Endothelial cell of umbilical vein (primary cell): Measurements from ENCODE around the gene ERVW-1. TPM values are rescaled to one million over a fixed set of nuclear protein-coding genes. Genes with fewer than 3 reads are reported as not detected.

Experiments
- polyA plus RNA-seq, 4 experiments: library from polyadenylated mRNA; depleted of rRNA in 3 of 4; stranded (reverse) in 3 of 4; unstranded in 1 of 4; fragments of >200 nt; gene quantifications; 2 replicates each; pipeline versions ENCODE4 v1.2.1 to v1.2.3, GENCODE V29; 2011 to 2012; ENCODE audit warnings: missing spikeins in 1 of 4
- total RNA-seq: library from RNA; stranded (reverse); gene quantifications from 2 replicates; pipeline ENCODE4 v1.2.3, GENCODE V29; 2021

Gene ERVW-1
- total and polyA plus RNA-seq, 2 donors (not counting 3 experiments of a cell fraction or from before 2014, with no cell fraction given) = not detected

Other genes with a start within 250 kb of the ERVW-1 start
- 32.9 and 43.7 TPM in 2 replicates for gene KRIT1, start 232.0 kb downstream of the ERVW-1 start, total RNA-seq
- 13.6 and 22.8 TPM in 2 replicates for gene KRIT1, start 232.0 kb downstream of the ERVW-1 start, polyA plus RNA-seq
- 48.4 and 56.5 TPM in 2 replicates for gene ANKIB1, start 232.0 kb downstream of the ERVW-1 start, total RNA-seq
- gene ANKIB1, start 232.0 kb downstream of the ERVW-1 start, polyA plus RNA-seq = 16.9 and 17.0 TPM in 2 replicates
- 26.2 and 28.9 TPM in 2 replicates for gene GATAD1, start 30.5 kb downstream of the ERVW-1 start, total RNA-seq
- 11.0 and 13.7 TPM in 2 replicates for gene GATAD1, start 30.5 kb downstream of the ERVW-1 start, polyA plus RNA-seq
- 10.7 and 11.7 TPM in 2 replicates for gene PEX1, start 50.6 kb upstream of the ERVW-1 start, total RNA-seq
- 6.6 and 8.4 TPM in 2 replicates for gene PEX1, start 50.6 kb upstream of the ERVW-1 start, polyA plus RNA-seq
- 12.0 and 13.1 TPM in 2 replicates for gene RBM48, start 50.8 kb upstream of the ERVW-1 start, total RNA-seq
- gene RBM48, start 50.8 kb upstream of the ERVW-1 start, polyA plus RNA-seq = 9.6 and 9.8 TPM in 2 replicates
- gene FAM133B, start 112.4 kb upstream of the ERVW-1 start, total RNA-seq = 26.9 and 27.6 TPM in 2 replicates
- gene FAM133B, start 112.4 kb upstream of the ERVW-1 start, polyA plus RNA-seq = 6.6 and 9.1 TPM in 2 replicates